Neural crest cell (in vitro differentiated cells): ENCODE results near the gene MPND. TPM values are rescaled to one million over a fixed set of nuclear protein-coding genes. Genes with fewer than 3 reads are reported as not detected.
A peak's percentile ranks its signal among the peaks of the same experiment; 100 is the strongest.

Source experiments
- DNase-seq: peaks from one replicate; pipeline ENCODE4 v3.0.0; 2021; ENCODE audit warnings: low read depth, mixed read lengths, low spot score
- H3K27ac Mint-ChIP-seq: one replicate; pipeline ENCODE4 v1.8.0; 2021; ENCODE audit warnings: mild to moderate bottlenecking, mixed read lengths; ENCODE audit not compliant: unreplicated experiment
- H3K27me3 Mint-ChIP-seq: 2 replicates; pipeline ENCODE4 v1.8.0; 2021; ENCODE audit warnings: low read depth, mild to moderate bottlenecking, mixed read lengths
- H3K36me3 Mint-ChIP-seq: 2 replicates; pipeline ENCODE4 v1.8.0; 2021; ENCODE audit warnings: low read depth, mild to moderate bottlenecking, mixed read lengths
- H3K4me1 Mint-ChIP-seq: 2 replicates; pipeline ENCODE4 v1.8.0; 2021; ENCODE audit warnings: mixed read lengths
- H3K4me3 Mint-ChIP-seq: one replicate; pipeline ENCODE4 v1.8.0; 2021; ENCODE audit warnings: mild to moderate bottlenecking, mixed read lengths
- H3K9me3 Mint-ChIP-seq: 2 replicates; pipeline ENCODE4 v1.8.0; 2021; ENCODE audit warnings: mixed read lengths
- total RNA-seq: library from RNA; stranded (reverse); gene quantifications from 2 replicates; pipeline ENCODE4 v1.2.1, GENCODE V29; 2021
- TF ChIP-seq, protein P1 (sequence below): fragments of 200-600 bp; sonication (generic); conservative IDR thresholded peaks from 2 replicates; pipeline ENCODE4 v1.5.0; 2021; ENCODE audit warnings: antibody characterized with exemption, mild to moderate bottlenecking

MPND gene
- total RNA-seq, 1 donor from 2014 or later = 45.6 TPM

DNA sequence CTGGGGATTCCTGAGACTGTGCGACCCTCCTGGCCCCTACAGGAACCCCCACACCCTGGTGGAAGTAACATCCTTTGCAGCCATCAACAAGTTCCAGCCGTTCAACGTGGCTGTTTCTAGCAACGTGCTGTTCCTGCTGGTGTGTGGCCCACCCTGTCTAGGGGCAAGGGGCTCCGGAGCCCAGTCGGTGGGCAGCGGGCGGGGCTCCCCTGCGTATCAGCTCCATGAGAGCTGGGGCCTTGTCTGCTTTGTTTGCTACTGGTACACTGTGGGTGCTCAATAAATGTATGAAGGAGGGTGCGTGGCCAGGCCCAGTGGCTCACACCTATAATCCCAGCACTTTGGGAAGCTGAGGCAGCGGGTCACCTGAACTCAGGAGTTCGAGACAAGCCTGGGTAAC is 10.9 kb downstream of the MPND start:
- Mint-ChIP-seq H3K4me3 (no peak overlapping the region), H3K36me3 (no peaks in the 10 kb centered on the region), H3K4me1 (no peaks in the 10 kb centered on the region), H3K27ac (no peak overlapping the region), H3K27me3 (no peaks in the 10 kb centered on the region), H3K9me3 (no peaks in the 10 kb centered on the region)
- no peak for DNase-seq
- TF ChIP-seq, protein P1, sequence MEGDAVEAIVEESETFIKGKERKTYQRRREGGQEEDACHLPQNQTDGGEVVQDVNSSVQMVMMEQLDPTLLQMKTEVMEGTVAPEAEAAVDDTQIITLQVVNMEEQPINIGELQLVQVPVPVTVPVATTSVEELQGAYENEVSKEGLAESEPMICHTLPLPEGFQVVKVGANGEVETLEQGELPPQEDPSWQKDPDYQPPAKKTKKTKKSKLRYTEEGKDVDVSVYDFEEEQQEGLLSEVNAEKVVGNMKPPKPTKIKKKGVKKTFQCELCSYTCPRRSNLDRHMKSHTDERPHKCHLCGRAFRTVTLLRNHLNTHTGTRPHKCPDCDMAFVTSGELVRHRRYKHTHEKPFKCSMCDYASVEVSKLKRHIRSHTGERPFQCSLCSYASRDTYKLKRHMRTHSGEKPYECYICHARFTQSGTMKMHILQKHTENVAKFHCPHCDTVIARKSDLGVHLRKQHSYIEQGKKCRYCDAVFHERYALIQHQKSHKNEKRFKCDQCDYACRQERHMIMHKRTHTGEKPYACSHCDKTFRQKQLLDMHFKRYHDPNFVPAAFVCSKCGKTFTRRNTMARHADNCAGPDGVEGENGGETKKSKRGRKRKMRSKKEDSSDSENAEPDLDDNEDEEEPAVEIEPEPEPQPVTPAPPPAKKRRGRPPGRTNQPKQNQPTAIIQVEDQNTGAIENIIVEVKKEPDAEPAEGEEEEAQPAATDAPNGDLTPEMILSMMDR = no peak

- no peak for DNase-seq
- Mint-ChIP-seq H3K9me3 (no peaks in the 10 kb centered on the region), H3K27ac (no peak overlapping the region), H3K27me3 (no peaks in the 10 kb centered on the region), H3K36me3 (no peaks in the 10 kb centered on the region), H3K4me3 (no peak overlapping the region), H3K4me1 (no peaks in the 10 kb centered on the region)
- TF ChIP-seq, protein P1 = no peak
Observed at GRCh38 chr19:4354897-4355296, 11.5 kb downstream of the MPND start.

GRCh38 chr19:4357095-4357797 is 13.9 kb downstream of the MPND start:
- DNase-seq = no peak

GRCh38 chr19:4357921-4358326 is 14.6 kb downstream of the MPND start:
- H3K9me3 Mint-ChIP-seq = no peaks in the 10 kb centered on the region
- H3K36me3 Mint-ChIP-seq = peaks cover 2% of the 10 kb centered on the region
- no peak for DNase-seq
- H3K4me1 Mint-ChIP-seq = peaks cover 5% of the 10 kb centered on the region
- H3K27ac Mint-ChIP-seq = no peak overlapping the region
- TF ChIP-seq, protein P1 = no peak
- H3K27me3 Mint-ChIP-seq = peaks cover 8% of the 10 kb centered on the region
- H3K4me3 Mint-ChIP-seq = no peak overlapping the region

More at GRCh38 chr19:4357095-4357797, 13.9 kb downstream of the MPND start:
- Mint-ChIP-seq H3K4me3 (no peak overlapping the region), H3K27ac (no peak overlapping the region), H3K9me3 (no peaks in the 10 kb centered on the region), H3K36me3 (peaks cover 2% of the 10 kb centered on the region), H3K4me1 (peaks cover 5% of the 10 kb centered on the region), H3K27me3 (peaks cover 8% of the 10 kb centered on the region)
- TF ChIP-seq, protein P1 = no peak

DNA sequence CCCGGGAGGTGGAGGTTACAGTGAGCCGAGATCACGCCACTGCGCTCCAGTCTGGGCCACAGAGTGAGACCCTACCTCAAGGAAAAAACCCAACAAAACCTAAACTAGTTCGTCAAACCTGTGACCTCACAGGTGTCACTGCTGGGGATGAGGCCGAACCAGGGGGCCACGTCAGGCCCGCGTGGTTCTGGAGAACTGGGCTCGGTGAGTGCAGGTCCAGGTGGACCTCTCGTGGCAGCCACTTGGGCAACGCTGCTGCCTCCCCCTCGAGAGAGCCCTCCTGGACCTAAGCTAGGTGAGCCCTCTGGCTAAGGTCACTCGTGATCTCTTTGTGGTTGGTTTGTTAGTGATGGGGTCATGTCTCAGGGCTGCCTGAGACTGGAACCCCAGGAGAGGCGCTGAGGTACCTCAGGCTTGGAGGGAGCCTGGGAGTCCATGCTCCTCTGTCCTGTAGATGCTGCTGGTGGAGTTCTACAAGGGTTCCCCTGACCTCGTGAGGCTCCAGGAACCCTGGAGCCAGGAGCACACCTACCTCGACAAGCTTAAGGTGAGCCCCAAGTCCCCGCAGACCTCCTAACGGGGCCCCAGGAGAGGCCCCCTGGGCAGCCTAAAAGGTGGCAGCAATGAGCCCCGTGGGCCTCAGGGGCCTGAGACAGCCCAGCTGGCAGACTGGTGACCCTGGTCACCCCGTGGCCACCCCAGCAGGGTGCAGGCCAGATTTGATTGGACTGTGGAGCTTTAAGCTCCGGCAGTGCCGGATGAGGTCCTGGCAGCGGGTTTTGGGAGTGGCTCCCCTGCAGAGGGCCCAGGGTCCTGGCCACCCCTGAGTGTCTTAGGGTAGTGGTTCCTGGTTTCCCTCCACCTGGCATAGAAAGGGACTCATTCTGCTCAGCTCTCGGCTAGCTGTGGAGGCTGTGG is 15.6 kb downstream of the MPND start:
- H3K4me3 Mint-ChIP-seq = peak overlapping the region; percentile 44
- TF ChIP-seq, protein P1 = no peak
- H3K9me3 Mint-ChIP-seq = no peaks in the 10 kb centered on the region
- H3K36me3 Mint-ChIP-seq = peaks cover 2% of the 10 kb centered on the region
- H3K27me3 Mint-ChIP-seq = peaks cover 8% of the 10 kb centered on the region
- H3K27ac Mint-ChIP-seq = peak overlapping the region; percentile 19
- DNase-seq = no peak
- peaks cover 5% of the 10 kb centered on the region for H3K4me1 Mint-ChIP-seq
